ENCODE results near the gene DPAGT1.

Gene DPAGT1

GRCh38 chr11:119057000-119057769 lies 44.5 kb downstream of the DPAGT1 start, which contains the start of gene HYOU1:
Gene HYOU1, minus strand, starts transcription at chr11:119057205. Its CDS starts 1,045 bp downstream, at chr11:119056160.
- DNase-seq: peak; percentile 94

GRCh38 chr11:119056421-119056999 lies 45.1 kb downstream of the DPAGT1 start:
- peak; percentile 29 for DNase-seq

- DNase-seq: no peak
These were observed 45.8 kb downstream of the DPAGT1 start for GRCh38 chr11:119055901-119056300.

GRCh38 chr11:119054418-119054817 lies 47.2 kb downstream of the DPAGT1 start:
- DNase-seq: no peak

GRCh38 chr11:119052163-119052814 lies 49.4 kb downstream of the DPAGT1 start:
- no peak for DNase-seq

- DNase-seq: no peak
These were observed 50.1 kb downstream of the DPAGT1 start for GRCh38 chr11:119051440-119052162.

GRCh38 chr11:119049081-119049480 lies 52.6 kb downstream of the DPAGT1 start:
- no peak for DNase-seq

- DNase-seq: no peak
These were observed 53.0 kb downstream of the DPAGT1 start for GRCh38 chr11:119048644-119049043.

- DNase-seq: no peak
These were observed 54.4 kb downstream of the DPAGT1 start for GRCh38 chr11:119047205-119047604.
